HG03520 (cell line): Measurements from ENCODE around the gene NDUFA13.
"Not testable (repeated sequence)": the region's sequence is repeated elsewhere in the genome, so short reads cannot be mapped to it uniquely, and the experiment has no call there.

Experiments used
- ATAC-seq: cut with Tn5 transposase; IDR thresholded peaks from one replicate; pipeline ENCODE4 v1.9.1; 2021; ENCODE audit warnings: mild to moderate bottlenecking, moderate library complexity; ENCODE audit not compliant: unreplicated experiment

The NDUFA13 gene

DNA sequence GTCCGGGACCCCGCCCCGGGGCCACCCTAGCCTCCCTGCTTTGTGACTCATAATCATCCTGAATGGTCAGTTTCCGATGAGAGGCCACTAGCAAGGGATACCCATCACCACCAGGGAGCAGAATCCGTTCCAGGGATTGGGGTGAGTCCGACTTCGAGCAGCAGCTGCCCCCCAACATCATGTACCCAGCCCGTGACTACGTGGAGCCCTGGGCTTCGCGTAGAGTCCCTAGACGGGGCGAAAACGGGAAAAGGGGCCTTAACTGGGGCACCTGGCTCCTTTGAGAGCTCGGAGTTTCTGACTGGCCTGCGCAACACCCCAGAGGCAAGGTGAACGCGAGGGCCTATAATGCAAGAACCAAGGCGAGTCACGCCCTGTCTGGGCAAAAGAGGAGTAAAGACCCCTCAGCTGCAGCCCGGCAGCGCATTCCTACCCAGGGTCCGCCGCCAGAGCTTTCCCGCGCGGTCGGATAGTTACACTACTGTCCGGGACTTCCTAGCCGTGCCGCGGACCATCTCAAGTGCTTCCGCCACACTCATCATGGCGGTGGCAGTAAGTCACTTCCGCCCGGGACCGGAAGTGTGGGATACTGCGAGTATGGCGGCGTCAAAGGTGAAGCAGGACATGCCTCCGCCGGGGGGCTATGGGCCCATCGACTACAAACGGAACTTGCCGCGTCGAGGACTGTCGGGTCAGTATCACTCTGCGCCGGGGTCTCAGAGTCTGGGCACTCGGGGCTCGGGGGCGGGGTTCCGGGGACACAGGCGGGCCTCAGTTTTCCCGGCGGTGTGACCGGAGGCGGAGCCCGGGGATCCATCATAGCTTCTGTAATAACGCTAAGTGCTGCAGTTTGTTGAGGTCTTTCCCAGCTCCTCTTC lies at the start of gene NDUFA13:
TSS of gene NDUFA13 (plus strand) at position 584 of the 878 bp plus-strand sequence. CDS start at position 598, 14 bp downstream.
- ATAC-seq = peak; percentile 77

DNA sequence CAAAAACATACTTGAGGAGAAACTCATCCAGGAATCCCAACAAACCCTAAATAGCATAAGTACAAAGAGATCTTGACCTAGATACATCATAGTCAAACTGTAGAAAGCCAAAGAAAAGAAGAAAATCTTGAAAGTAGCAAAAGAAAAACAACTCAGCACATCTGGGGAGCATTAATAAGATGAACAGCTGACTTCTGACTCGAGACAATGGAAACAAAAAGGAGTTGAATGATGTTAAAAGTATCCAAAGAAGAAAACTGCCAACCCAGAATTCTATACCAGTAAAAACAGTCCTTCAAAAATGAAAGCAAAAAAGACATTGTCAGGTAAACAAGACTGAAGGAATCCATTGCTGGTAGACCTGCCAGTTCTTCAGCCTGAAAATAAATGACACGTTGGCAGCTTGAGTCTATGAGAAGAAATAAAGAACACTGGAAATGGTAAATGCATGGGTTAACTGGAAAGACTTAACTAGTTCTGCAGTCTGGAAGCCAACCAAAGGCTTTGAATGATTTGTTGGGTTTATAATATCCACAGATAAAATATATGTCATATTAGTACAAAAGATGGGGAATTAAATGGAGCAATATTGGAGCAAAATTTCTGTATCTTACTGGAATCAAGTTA lies 47.5 kb upstream of the NDUFA13 start:
- no peak for ATAC-seq

- no peak for ATAC-seq
Measured at GRCh38 chr19:19470579-19470978, 45.4 kb upstream of the NDUFA13 start.

GRCh38 chr19:19471682-19472081 lies 44.3 kb upstream of the NDUFA13 start:
- ATAC-seq = no peak

GRCh38 chr19:19472106-19472505 lies 43.9 kb upstream of the NDUFA13 start:
- ATAC-seq = not testable (repeated sequence)

DNA sequence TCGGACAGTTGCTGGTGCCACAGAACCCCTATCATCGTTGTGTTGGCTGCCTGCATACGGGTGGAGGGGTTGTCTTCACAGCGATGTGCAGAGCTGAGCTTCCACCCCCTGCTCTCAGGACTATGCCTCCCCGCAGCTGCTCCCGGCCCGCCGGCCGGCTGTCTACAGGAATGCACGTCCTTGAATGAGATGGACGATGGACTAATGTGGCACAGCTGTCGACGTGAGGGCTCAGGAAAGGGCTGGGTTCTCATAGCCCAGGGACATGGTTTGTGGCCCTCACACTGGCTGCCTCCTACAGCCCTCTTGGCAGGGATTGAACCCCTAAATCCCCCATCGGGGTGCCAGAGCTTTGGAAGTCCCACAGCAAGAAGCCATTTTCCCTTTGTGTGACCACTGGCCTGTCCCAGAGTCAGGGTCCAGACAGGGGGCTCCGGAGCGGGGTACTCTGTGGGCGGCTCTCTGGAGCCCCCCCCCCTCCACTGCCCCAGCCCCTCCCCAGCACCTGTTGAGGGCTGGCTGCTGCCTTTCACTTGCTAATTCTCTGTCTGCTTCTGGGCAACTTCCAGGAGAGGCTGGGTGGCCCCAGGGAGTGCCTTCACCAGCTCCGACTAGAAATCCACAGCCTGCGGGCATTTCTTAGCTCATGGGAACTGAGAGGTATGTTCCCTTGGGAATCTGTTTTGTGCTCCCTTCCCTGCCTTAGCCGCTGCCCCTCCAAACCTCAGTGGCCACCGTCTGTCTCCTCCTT lies 40.8 kb upstream of the NDUFA13 start:
- ATAC-seq = no peak

DNA sequence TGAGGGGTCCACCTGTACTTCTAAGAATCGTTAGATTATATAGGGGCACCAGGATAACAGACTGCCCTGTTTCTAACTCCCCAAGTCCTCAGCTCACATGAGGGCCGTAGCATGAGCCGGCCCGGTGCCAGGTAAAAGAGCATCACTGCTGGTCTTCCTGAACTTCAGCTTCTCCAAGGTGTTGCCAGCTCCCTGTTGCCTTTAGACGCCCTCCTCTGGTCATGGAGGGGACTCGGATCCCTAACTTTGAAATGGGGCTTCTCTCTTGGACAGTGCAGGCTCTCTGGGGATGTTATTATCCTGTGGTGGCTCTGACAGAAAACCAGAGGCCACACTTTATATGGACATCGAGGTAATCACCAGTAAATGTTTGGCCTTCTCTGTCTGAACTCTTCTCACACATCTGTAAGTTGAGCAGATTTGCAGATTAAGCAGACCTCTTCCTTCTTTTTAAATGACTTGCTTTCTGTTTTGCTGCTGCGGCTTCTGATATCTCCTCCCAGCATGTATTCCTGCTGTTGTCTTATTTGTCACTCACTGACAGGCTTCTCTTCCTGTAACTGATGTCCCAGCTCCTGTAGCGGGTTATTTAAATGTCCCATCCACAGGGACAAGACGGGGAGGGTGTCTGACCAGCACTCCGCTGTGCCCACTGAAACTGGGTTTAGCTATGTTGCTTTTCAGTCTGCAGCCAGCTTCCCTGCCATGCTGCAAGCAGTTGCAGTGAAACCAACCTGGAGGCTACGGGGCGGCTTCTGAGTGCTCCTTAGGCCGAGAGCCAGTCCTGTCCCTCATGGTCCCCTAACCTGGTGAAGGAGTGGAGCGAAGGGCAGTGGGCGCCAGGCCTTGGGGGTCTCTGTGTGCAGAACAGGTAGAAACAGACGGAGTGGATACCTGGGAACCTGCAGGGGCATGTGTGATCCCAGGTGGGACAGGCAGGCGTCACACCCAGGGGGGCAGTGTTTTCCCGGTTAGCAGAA lies 39.9 kb upstream of the NDUFA13 start:
- no peak for ATAC-seq

DNA sequence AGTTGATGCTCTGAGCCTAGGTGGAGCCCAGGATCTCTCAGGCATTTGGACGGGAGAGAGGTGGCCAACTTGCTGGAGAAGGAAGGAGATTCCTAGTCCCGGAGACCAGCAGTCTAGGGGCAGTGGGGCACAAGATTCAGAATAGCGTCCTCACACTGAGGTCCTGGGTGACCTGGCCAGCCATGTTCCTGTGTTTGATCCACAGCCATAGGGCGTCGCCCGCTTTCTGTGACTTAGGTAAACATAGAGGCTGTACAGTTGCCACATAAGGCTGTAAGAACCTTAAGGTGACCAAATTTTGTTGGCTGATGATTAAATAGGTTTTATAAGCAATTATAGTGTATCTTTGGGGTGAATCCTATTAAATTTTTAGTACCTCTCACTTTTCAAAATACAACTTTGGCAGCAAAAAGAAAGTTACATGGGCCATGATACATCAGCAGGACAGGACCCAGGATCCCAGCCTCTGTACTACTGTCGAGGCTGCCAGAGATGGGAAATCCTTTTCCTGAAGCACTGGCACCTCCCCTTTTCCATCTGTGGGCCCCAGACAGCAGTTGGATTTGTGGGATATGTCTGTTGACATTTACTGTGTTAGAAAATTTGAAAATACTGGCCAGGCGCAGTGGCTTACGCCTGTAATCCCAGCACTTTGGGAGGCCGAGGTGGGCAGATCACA lies 38.2 kb upstream of the NDUFA13 start:
- no peak for ATAC-seq

- no peak for ATAC-seq
Measured at GRCh38 chr19:19480688-19481087, 35.3 kb upstream of the NDUFA13 start.

DNA sequence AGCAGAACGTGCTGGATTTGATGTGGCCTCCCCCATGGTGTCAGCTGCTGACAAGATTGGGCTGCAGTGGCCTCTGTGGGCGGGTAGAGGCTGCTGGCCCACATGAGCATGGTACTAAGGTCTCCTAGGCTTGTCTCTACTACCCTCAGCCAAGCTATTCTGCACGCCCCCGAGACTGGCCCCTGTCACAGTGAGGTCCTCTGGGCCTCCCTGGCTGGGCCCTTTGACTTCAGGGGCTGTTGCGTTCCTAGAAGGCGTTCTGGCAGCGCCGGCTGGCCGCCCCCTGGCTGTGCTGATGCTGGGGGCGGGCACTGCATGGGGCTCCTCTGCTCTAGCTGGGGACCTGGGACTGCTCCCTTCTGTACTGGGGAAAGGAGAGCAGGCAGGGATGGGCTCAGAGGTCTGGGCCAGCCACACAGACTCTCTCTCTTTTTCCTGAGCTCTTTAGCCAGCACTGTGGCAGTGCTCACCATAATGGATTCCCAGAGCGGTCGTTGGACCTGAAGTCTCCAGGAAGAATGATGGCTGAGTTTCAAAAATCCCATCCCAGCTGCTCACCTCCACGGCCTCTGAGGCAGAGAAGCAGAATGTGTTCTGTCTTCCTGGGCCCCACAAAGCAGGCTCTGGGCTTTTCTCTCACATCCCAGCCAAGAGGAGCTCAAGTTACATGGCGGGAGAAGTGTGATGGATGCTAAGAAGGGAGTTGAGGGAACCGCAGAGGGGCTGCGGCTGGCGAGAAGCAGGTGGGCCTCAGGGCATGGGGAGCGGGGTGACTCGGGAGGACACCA lies 33.0 kb upstream of the NDUFA13 start:
- no peak for ATAC-seq

DNA sequence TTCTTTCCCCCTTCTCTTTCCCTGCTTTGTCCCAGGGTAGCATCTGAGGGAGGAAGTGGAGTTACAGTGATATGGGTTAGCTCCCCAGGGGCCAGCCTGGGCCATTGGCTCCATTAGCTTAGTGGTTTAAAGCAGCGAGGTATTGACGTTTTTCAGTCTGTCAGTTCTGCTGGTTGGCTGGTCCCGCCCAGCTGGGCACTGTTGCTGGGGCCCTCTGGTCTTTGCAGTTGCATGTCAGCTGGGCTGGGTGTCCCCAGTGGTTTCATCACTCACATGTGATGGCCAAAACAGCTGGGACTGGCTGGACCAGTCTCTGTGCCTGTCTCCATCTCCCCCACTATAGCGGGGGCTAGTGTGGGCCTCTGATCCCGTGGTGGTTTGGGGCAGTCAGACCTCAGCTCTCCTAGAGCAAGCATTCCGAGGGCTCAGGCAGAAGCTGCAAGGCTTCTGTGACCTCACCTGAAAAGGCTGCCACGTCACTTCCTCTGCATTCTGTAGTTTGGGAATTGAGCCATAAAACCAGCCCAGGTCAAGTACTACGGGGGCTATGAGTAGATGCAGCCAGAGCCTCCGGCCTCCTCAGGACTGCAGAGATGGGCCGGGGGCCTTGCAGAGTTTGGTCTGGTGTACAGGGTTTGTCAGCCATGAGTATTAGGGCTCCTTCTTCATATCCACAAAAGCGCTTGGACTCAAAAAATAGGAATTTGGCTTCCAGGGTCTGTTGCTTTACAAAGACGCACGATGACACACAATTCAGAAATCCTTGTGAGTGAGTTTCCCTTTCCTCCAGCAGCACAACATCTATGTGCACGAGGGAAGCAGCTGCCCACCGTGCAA lies 30.6 kb upstream of the NDUFA13 start:
- ATAC-seq = no peak

- no peak for ATAC-seq
Measured at GRCh38 chr19:19485998-19486290, 30.1 kb upstream of the NDUFA13 start.

DNA sequence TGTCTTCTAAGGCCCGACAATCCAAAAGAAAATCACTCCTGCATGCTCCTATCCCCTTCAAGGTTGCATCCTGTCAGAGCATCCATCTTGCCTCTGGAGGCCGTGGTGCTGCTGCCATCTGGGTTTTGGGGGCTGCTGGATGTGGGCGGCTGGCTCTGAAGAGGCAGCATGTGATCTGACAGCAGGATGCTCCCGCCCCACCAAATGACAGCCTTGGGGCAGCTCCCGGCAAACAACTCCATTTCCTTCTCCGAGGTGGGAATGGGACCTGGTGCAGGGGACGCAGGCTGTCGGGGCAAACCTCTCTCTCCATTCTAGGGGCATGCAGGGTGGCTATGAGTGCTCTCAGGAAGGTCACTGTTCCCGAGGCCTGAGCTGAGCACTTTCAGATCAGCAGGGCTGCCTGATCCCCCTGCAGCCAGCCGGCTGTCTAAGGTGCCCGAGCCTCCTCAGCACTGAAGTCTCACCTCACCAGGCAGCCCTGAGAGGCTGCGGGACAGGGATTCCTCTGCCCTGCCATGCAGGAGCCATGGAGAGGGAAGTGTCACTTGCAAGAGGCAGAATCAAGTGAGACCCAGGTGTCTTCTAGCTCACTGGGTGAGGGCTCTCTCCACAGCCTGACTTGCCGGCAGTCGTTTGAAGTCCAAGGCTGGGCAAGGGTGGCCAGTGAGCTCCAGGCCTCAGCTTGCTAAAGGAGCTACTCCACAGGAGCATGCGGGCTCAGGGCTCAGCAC lies 29.5 kb upstream of the NDUFA13 start:
- ATAC-seq = no peak

DNA sequence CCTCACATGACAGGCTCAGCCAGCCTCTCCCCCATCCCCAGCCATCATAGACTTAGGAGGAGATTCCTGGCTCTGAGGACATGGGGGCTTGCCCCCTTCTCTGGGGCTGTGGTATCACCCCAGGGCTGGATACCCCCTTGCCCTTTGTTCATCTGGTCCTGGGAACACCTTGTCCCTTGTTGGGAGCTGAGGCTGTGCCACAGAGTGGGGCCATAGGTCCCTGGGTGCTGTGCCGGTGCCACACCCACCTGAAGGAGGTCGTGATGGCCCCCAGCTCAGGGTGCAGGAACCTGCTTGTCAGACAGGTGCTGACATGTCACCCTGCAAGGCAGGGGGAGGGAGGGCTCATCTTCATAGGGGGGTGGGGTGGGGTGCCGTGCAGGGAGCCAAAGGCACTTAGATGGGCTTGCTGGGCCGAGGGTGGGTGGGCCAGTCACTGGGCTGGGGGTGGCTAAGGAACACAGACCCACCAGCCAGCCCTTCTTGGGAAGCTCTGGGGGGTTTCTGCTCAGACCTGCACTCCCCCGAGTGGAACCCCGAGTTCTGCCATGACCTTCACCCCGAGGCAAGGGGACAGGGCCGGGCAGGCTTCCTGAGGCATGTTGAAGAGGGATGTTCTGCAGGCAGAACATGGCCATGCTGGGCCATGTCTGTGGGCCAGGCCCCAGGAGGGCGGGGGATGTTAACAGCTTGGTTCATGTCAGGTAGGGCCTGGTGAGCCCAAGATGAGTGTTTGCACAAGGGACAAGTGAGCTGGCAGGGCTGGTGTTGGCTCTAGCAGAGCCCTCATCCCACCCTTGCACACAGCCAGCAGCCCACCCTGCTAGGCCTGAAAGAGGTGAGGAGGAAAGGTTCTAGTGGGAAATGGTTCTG lies 28.7 kb upstream of the NDUFA13 start:
- ATAC-seq = no peak

DNA sequence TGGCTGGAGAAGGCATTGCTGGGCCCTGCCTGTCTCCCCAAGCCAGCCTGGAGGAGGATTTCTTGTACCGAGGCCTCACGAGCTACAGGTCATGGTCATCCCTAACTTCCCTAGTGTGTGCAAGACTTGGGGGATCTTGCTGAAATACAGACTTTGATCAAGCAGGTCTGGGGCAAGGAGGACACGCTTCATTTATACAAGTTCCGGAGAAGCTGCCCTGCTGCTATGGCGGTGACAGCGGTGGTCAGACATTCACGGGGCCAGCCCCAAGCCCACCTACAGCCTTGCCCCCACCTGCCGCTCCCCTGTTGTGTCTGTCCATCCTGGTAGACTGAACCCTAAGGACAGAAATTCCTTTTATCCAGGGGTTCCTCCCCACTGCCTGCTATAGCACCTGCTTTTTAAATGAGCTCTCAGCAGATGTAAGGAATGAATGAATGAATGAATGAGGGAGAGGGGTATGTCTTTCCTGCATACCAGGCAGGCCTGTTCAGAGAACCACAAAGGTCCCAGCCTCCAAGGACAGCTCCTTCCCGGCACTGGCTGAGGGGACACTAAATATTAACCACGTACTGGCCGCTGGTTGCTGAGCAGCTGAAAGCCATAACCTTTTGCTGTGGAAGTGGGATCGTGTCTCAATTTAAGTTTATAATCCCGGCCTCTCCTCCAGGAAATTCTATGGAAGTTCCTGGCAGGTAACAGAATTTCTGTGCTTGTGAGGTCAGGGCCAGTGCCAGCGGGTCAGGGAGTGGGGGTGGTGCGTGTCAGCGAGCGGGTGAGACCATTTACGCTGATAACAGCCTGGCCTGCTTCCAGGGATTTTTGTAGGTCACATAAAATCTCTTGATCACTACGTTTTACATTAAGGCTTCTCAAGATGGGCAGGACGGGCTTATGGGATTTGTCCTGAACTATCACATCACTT lies 27.8 kb upstream of the NDUFA13 start:
- ATAC-seq = no peak
